ENCODE measurements around the gene SERF1A.
"Not testable (repeated sequence)": the region's sequence is repeated elsewhere in the genome, so short reads cannot be mapped to it uniquely, and the experiment has no call there.

SERF1A gene

GRCh38 chr5:70900533-70901271, at the start of gene SERF1A:
Gene SERF1A, plus strand, starts transcription at chr5:70900669. Its CDS starts 201 bp downstream, at chr5:70900870.
- not testable (repeated sequence) for DNase-seq (ENCODE audit: low spot score)

- not testable (repeated sequence) for DNase-seq (ENCODE audit: low spot score)
These were observed 33.7 kb upstream of the SERF1A start for GRCh38 chr5:70866778-70867177.

- not testable (repeated sequence) for DNase-seq (ENCODE audit: low spot score)
These were observed 29.8 kb upstream of the SERF1A start for GRCh38 chr5:70870626-70871025.

GRCh38 chr5:70896076-70896475, 4.4 kb upstream of the SERF1A start:
- DNase-seq (ENCODE audit: low spot score): not testable (repeated sequence)

GRCh38 chr5:70901272-70901571, 753 bp downstream of the SERF1A start:
- not testable (repeated sequence) for DNase-seq (ENCODE audit: low spot score)

GRCh38 chr5:70906624-70907023, 6.2 kb downstream of the SERF1A start:
- not testable (repeated sequence) for DNase-seq (ENCODE audit: low spot score)

- DNase-seq (ENCODE audit: low spot score): not testable (repeated sequence)
These were observed 16.4 kb downstream of the SERF1A start for GRCh38 chr5:70916829-70917228.

GRCh38 chr5:70925211-70925562, 24.7 kb downstream of the SERF1A start:
- not testable (repeated sequence) for DNase-seq (ENCODE audit: low spot score)

- DNase-seq (ENCODE audit: low spot score): not testable (repeated sequence)
These were observed 31.4 kb downstream of the SERF1A start for GRCh38 chr5:70931709-70932368.

- not testable (repeated sequence) for DNase-seq (ENCODE audit: low spot score)
These were observed 32.1 kb downstream of the SERF1A start for GRCh38 chr5:70932560-70932959.

GRCh38 chr5:70953068-70953467, 52.6 kb downstream of the SERF1A start:
- not testable (repeated sequence) for DNase-seq (ENCODE audit: low spot score)

Measured in CD4-positive, alpha-beta T cell treated with Interleukin-15 for 4 hours (primary cell).